Liver (tissue), 9 donors: ENCODE measurements around the gene IGF2R. TPM values are rescaled to one million over a fixed set of nuclear protein-coding genes. Genes with fewer than 3 reads are reported as not detected.

Source experiments
- DNase-seq: peaks from one replicate; pipeline ENCODE4 v3.0.0-alpha.2; 2017; ENCODE audit warnings: low spot score
- H3K27ac ChIP-seq, 2 donors: one replicate each; pipeline ENCODE4 v1.7.0; 2013; ENCODE audit warnings: inconsistent platforms in 2 of 2, low read length in 2 of 2, control low read depth in 1 of 2, low read depth in 1 of 2, mild to moderate bottlenecking in 1 of 2
- H3K27me3 ChIP-seq, 4 donors: one replicate each; pipeline versions ENCODE4 v1.6.1 to v1.7.0; 2013; ENCODE audit warnings: low read length in 3 of 4, inconsistent platforms in 1 of 4, mild to moderate bottlenecking in 1 of 4, moderate library complexity in 1 of 4; ENCODE audit not compliant: control insufficient read depth in 4 of 4, insufficient read depth in 4 of 4
- H3K36me3 ChIP-seq, 4 donors: one replicate each; pipeline versions ENCODE4 v1.6.1 to v1.7.0; 2013; ENCODE audit warnings: low read length in 3 of 4, mild to moderate bottlenecking in 3 of 4, low read depth in 1 of 4, moderate library complexity in 1 of 4; ENCODE audit not compliant: control insufficient read depth in 4 of 4, insufficient read depth in 3 of 4
- H3K4me1 ChIP-seq, 4 donors: one replicate each; pipeline versions ENCODE4 v1.6.1 to v1.7.0; 2013; ENCODE audit warnings: low read length in 3 of 4, mild to moderate bottlenecking in 3 of 4, moderate library complexity in 1 of 4; ENCODE audit not compliant: control insufficient read depth in 4 of 4, insufficient read depth in 4 of 4
- H3K4me3 ChIP-seq, 3 donors: one replicate each; pipeline versions ENCODE4 v1.6.1 to v1.7.0; 2013; ENCODE audit warnings: low read length in 3 of 3, control low read depth in 1 of 3, low read depth in 1 of 3, mild to moderate bottlenecking in 1 of 3
- H3K9ac ChIP-seq, 2 donors: one replicate each; pipeline ENCODE4 v1.7.0; 2013; ENCODE audit warnings: low read length in 2 of 2, mild to moderate bottlenecking in 2 of 2, moderate library complexity in 2 of 2, control low read depth in 1 of 2, low read depth in 1 of 2
- H3K9me3 ChIP-seq, 4 donors: one replicate each; pipeline versions ENCODE4 v1.6.1 to v1.7.0; 2013; ENCODE audit warnings: low read length in 3 of 4; ENCODE audit not compliant: control insufficient read depth in 4 of 4
- EGR1 ChIP-seq, 2 donors: IDR thresholded peaks; 2 replicates each; pipeline ENCODE4 v1.6.1; 2016 to 2018; ENCODE audit warnings: antibody characterized with exemption in 2 of 2, low read depth in 2 of 2
- FOXA1 ChIP-seq: IDR thresholded peaks from 2 replicates; pipeline ENCODE4 v1.6.1; 2016; ENCODE audit warnings: antibody characterized with exemption
- FOXA2 ChIP-seq: IDR thresholded peaks from 2 replicates; pipeline ENCODE4 v1.6.1; 2016; ENCODE audit warnings: antibody characterized with exemption
- GABPA ChIP-seq, 2 donors: IDR thresholded peaks in 1 of 2; conservative IDR thresholded peaks in 1 of 2; 2 replicates each; pipeline ENCODE4 v1.6.1; 2016; ENCODE audit warnings: antibody characterized with exemption in 2 of 2, mild to moderate bottlenecking in 1 of 2, moderate library complexity in 1 of 2
- HNF4A ChIP-seq, 2 donors: conservative IDR thresholded peaks; 2 replicates each; pipeline ENCODE4 v1.6.1; 2016; ENCODE audit warnings: antibody characterized with exemption in 2 of 2, mild to moderate bottlenecking in 2 of 2
- HNF4G ChIP-seq: IDR thresholded peaks from 2 replicates; pipeline ENCODE4 v1.6.1; 2016; ENCODE audit warnings: antibody characterized with exemption
- JUND ChIP-seq, 2 donors: IDR thresholded peaks; 2 replicates each; pipeline ENCODE4 v1.6.1; 2016; ENCODE audit warnings: antibody characterized with exemption in 2 of 2
- NR2F2 ChIP-seq: IDR thresholded peaks from 2 replicates; pipeline ENCODE4 v1.6.1; 2016; ENCODE audit warnings: antibody characterized with exemption
- RAD21 ChIP-seq, 2 donors: IDR thresholded peaks; 2 replicates each; pipeline ENCODE4 v1.6.1; 2016; ENCODE audit warnings: antibody characterized with exemption in 2 of 2, mild to moderate bottlenecking in 2 of 2
- RXRA ChIP-seq, 2 donors: IDR thresholded peaks; 2 replicates each; pipeline ENCODE4 v1.6.1; 2017 to 2018; ENCODE audit warnings: antibody characterized with exemption in 2 of 2, mild to moderate bottlenecking in 1 of 2
- SP1 ChIP-seq: IDR thresholded peaks from 2 replicates; pipeline ENCODE4 v1.6.1; 2018; ENCODE audit warnings: antibody characterized with exemption, mild to moderate bottlenecking
- TAF1 ChIP-seq: conservative IDR thresholded peaks from 2 replicates; pipeline ENCODE4 v1.6.1; 2016; ENCODE audit warnings: antibody characterized with exemption, mild to moderate bottlenecking
- YY1 ChIP-seq: IDR thresholded peaks from 2 replicates; pipeline ENCODE4 v1.6.1; 2016; ENCODE audit warnings: antibody characterized with exemption, mild to moderate bottlenecking
- WGBS: extraction: QIAGEN DNeasy Blood & Tissue Kit; methylation state at CpG from one replicate; pipeline ENCODE4 v1.1.7; 2013; 5-methylcytosine and 5-hydroxymethylcytosine counted together
- polyA plus RNA-seq, 2 donors: library from polyadenylated mRNA; stranded (reverse) in 1 of 2; unstranded in 1 of 2; fragments of 200-250 nt in 1 of 2; fragments of >200 nt in 1 of 2; fragmentation: Nextera tagmentation in 1 of 2; extraction: Ambion mirVana in 1 of 2; gene quantifications; one replicate each; pipeline versions ENCODE4 v1.2.1 to v1.2.3, GENCODE V29; 2013 to 2015
- total RNA-seq, 2 donors: library from RNA; depleted of rRNA; stranded (reverse); fragments of >200 nt; gene quantifications; one replicate each; pipeline ENCODE4 v1.2.3, GENCODE V29; 2014
- TF ChIP-seq, protein P1 (sequence below): IDR thresholded peaks from 2 replicates; pipeline ENCODE4 v1.6.1; 2016; ENCODE audit warnings: antibody characterized with exemption, mild to moderate bottlenecking
- TF ChIP-seq, protein P2 (sequence below): IDR thresholded peaks from 2 replicates; pipeline ENCODE4 v1.6.1; 2016; ENCODE audit warnings: antibody characterized with exemption
- TF ChIP-seq, protein P3 (sequence below): fragments of 150-350 bp; IDR thresholded peaks from 2 replicates; pipeline ENCODE4 v1.5.1; 2017; ENCODE audit warnings: improper control_type of control experiment, low read depth, low read length; ENCODE audit not compliant: missing input control
- TF ChIP-seq, protein P4 (sequence below): IDR thresholded peaks from 2 replicates; pipeline ENCODE4 v1.6.1; 2016; ENCODE audit warnings: antibody characterized with exemption
- TF ChIP-seq, protein P5 (sequence below): IDR thresholded peaks from 2 replicates; pipeline ENCODE4 v1.6.1; 2016; ENCODE audit warnings: antibody characterized with exemption
- donor health status: healthy.
- donor health status: healthy.
- donor health status: healthy.
- donor health status: healthy.
- donor health status: healthy.

The IGF2R gene
- total and polyA plus RNA-seq, 4 donors, result 16.6 to 84.9 (median 45.7) TPM

DNA sequence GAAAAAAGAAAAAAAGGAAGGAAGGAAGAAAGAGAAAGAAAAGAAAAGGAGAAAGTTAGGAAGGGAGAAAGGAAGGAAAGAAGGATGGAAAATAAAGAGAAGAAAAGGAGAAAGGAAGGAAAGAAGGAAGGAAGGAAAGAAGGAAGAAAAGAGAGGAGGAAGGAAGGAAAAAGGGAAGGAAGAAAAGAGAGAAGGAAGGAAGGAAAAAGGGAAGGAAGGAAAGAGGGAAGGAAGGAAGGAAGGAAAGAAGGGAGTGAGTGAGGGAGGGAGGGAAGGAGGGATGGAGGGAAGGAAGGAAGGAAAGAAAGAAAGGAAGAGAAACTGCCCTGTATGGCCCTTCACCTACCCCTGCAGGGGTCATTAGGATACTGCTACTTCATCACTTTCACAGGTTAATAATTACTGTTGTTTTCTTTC lies 12.9 kb upstream of the IGF2R start:
- H3K9me3 ChIP-seq, result no peaks in the 10 kb centered on the region
- no peaks in the 10 kb centered on the region for H3K27me3 ChIP-seq
- DNase-seq, result no peak
- no peaks in the 10 kb centered on the region for H3K4me1 ChIP-seq
- no peak for TF ChIP-seq GABPA (IDR thresholded peaks at IDR 0.05 in 1 of 2, conservative IDR thresholded peaks at IDR 0.05 in 1 of 2)
- no peak for TF ChIP-seq JUND (IDR thresholded peaks at IDR 0.05)
- no peak for TF ChIP-seq RAD21 (IDR thresholded peaks at IDR 0.05)
- TF ChIP-seq NR2F2, result no peak
- no peak for TF ChIP-seq HNF4G
- TF ChIP-seq FOXA2, result no peak
- no peak for TF ChIP-seq FOXA1
- no peak for TF ChIP-seq EGR1 (IDR thresholded peaks at IDR 0.05; ENCODE audit: low read depth in 2 of 2)
- TF ChIP-seq, protein P1, sequence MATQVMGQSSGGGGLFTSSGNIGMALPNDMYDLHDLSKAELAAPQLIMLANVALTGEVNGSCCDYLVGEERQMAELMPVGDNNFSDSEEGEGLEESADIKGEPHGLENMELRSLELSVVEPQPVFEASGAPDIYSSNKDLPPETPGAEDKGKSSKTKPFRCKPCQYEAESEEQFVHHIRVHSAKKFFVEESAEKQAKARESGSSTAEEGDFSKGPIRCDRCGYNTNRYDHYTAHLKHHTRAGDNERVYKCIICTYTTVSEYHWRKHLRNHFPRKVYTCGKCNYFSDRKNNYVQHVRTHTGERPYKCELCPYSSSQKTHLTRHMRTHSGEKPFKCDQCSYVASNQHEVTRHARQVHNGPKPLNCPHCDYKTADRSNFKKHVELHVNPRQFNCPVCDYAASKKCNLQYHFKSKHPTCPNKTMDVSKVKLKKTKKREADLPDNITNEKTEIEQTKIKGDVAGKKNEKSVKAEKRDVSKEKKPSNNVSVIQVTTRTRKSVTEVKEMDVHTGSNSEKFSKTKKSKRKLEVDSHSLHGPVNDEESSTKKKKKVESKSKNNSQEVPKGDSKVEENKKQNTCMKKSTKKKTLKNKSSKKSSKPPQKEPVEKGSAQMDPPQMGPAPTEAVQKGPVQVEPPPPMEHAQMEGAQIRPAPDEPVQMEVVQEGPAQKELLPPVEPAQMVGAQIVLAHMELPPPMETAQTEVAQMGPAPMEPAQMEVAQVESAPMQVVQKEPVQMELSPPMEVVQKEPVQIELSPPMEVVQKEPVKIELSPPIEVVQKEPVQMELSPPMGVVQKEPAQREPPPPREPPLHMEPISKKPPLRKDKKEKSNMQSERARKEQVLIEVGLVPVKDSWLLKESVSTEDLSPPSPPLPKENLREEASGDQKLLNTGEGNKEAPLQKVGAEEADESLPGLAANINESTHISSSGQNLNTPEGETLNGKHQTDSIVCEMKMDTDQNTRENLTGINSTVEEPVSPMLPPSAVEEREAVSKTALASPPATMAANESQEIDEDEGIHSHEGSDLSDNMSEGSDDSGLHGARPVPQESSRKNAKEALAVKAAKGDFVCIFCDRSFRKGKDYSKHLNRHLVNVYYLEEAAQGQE, result no peak
- no peak for TF ChIP-seq TAF1
- TF ChIP-seq RXRA (IDR thresholded peaks at IDR 0.05), result no peak
- H3K27ac ChIP-seq, result no peak overlapping the region
- H3K36me3 ChIP-seq, result no peaks in the 10 kb centered on the region
- no peak overlapping the region for H3K9ac ChIP-seq
- H3K4me3 ChIP-seq, result no peak overlapping the region

DNA sequence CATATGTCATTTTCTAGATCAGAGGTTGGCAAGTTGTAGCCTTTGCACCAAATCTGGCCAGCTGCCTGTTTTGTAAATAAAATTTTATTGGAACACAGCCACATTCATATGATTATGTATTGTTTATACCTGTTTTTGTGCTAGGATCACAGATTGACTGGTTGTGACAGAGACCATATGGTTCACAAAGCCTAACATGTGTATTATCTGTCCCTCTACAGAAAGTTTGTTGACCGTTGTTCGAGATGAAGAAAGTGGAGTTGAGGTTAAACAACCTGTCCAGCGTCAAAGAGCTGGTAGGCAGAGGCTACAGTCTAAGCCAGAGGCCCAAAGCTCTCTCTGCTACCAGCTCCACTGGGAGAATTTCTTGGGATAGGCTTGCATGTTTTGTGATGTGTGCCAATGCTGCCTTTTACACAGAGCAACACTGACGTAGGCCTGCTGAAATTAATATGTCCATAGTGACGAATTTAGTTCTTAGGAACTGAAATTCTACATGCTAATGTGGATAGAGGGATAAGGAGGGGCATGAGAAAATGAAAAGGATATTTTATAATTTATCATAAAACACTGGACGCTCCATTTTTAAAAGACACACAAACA lies 11.7 kb upstream of the IGF2R start:
- no peak overlapping the region for H3K9ac ChIP-seq
- H3K27ac ChIP-seq, result no peak overlapping the region
- H3K4me3 ChIP-seq, result no peak overlapping the region
- no peaks in the 10 kb centered on the region for H3K27me3 ChIP-seq
- H3K36me3 ChIP-seq, result no peaks in the 10 kb centered on the region
- H3K9me3 ChIP-seq, result no peaks in the 10 kb centered on the region
- no peak for TF ChIP-seq JUND (IDR thresholded peaks at IDR 0.05)
- TF ChIP-seq, protein P2, sequence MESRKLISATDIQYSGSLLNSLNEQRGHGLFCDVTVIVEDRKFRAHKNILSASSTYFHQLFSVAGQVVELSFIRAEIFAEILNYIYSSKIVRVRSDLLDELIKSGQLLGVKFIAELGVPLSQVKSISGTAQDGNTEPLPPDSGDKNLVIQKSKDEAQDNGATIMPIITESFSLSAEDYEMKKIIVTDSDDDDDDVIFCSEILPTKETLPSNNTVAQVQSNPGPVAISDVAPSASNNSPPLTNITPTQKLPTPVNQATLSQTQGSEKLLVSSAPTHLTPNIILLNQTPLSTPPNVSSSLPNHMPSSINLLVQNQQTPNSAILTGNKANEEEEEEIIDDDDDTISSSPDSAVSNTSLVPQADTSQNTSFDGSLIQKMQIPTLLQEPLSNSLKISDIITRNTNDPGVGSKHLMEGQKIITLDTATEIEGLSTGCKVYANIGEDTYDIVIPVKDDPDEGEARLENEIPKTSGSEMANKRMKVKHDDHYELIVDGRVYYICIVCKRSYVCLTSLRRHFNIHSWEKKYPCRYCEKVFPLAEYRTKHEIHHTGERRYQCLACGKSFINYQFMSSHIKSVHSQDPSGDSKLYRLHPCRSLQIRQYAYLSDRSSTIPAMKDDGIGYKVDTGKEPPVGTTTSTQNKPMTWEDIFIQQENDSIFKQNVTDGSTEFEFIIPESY, result no peak
- no peak for TF ChIP-seq GABPA (IDR thresholded peaks at IDR 0.05 in 1 of 2, conservative IDR thresholded peaks at IDR 0.05 in 1 of 2)
- TF ChIP-seq, protein P3, sequence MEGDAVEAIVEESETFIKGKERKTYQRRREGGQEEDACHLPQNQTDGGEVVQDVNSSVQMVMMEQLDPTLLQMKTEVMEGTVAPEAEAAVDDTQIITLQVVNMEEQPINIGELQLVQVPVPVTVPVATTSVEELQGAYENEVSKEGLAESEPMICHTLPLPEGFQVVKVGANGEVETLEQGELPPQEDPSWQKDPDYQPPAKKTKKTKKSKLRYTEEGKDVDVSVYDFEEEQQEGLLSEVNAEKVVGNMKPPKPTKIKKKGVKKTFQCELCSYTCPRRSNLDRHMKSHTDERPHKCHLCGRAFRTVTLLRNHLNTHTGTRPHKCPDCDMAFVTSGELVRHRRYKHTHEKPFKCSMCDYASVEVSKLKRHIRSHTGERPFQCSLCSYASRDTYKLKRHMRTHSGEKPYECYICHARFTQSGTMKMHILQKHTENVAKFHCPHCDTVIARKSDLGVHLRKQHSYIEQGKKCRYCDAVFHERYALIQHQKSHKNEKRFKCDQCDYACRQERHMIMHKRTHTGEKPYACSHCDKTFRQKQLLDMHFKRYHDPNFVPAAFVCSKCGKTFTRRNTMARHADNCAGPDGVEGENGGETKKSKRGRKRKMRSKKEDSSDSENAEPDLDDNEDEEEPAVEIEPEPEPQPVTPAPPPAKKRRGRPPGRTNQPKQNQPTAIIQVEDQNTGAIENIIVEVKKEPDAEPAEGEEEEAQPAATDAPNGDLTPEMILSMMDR, result no peak
- TF ChIP-seq, protein P4, sequence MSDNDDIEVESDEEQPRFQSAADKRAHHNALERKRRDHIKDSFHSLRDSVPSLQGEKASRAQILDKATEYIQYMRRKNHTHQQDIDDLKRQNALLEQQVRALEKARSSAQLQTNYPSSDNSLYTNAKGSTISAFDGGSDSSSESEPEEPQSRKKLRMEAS, result no peak
- TF ChIP-seq RAD21 (IDR thresholded peaks at IDR 0.05), result no peak
- TF ChIP-seq FOXA2, result no peak
- TF ChIP-seq NR2F2, result no peak
- TF ChIP-seq, protein P5, sequence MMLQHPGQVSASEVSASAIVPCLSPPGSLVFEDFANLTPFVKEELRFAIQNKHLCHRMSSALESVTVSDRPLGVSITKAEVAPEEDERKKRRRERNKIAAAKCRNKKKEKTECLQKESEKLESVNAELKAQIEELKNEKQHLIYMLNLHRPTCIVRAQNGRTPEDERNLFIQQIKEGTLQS, result no peak
- TF ChIP-seq RXRA (IDR thresholded peaks at IDR 0.05), result no peak
- TF ChIP-seq FOXA1, result no peak
- no peak for TF ChIP-seq HNF4A (conservative IDR thresholded peaks at IDR 0.05)
- TF ChIP-seq SP1, result no peak
- no peak for TF ChIP-seq EGR1 (IDR thresholded peaks at IDR 0.05; ENCODE audit: low read depth in 2 of 2)
- TF ChIP-seq HNF4G, result no peak
- no peak for TF ChIP-seq YY1
- 93% methylated on average over 6 of the region's 6 CpGs for WGBS
- H3K4me1 ChIP-seq, result no peaks in the 10 kb centered on the region
- DNase-seq, result no peak
